Esophagus squamous epithelium (tissue), 4 donors: ENCODE results near the gene FA2H.
"Not testable (repeated sequence)": the region's sequence is repeated elsewhere in the genome, so short reads cannot be mapped to it uniquely, and the experiment has no call there.

Experiments
- POLR2A ChIP-seq, 4 donors: fragments of 450-650 bp; IDR thresholded peaks; one replicate each; pipeline ENCODE4 v1.6.1; 2017; ENCODE audit warnings: antibody characterized with exemption in 4 of 4, mild to moderate bottlenecking in 4 of 4, moderate library complexity in 3 of 4
- TF ChIP-seq, protein P1 (sequence below), 6 experiments: fragments of 450-650 bp in 4 of 6; fragments of 200-600 bp in 2 of 6; sonication (generic) in 2 of 6; IDR thresholded peaks; one replicate each; pipeline ENCODE4 v1.5.1; 2016 to 2019; ENCODE audit warnings: antibody characterized with exemption in 6 of 6, mild to moderate bottlenecking in 4 of 6, moderate library complexity in 4 of 6

- TF ChIP-seq, protein P1, sequence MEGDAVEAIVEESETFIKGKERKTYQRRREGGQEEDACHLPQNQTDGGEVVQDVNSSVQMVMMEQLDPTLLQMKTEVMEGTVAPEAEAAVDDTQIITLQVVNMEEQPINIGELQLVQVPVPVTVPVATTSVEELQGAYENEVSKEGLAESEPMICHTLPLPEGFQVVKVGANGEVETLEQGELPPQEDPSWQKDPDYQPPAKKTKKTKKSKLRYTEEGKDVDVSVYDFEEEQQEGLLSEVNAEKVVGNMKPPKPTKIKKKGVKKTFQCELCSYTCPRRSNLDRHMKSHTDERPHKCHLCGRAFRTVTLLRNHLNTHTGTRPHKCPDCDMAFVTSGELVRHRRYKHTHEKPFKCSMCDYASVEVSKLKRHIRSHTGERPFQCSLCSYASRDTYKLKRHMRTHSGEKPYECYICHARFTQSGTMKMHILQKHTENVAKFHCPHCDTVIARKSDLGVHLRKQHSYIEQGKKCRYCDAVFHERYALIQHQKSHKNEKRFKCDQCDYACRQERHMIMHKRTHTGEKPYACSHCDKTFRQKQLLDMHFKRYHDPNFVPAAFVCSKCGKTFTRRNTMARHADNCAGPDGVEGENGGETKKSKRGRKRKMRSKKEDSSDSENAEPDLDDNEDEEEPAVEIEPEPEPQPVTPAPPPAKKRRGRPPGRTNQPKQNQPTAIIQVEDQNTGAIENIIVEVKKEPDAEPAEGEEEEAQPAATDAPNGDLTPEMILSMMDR (IDR thresholded peaks at IDR 0.05) = not testable (repeated sequence)
- not testable (repeated sequence) for TF ChIP-seq POLR2A (IDR thresholded peaks at IDR 0.05)
Measured at GRCh38 chr16:74791749-74792148, 17.1 kb upstream of the FA2H start.
